HT-29 (cell line): ENCODE data around the gene CTCF. TPM values are rescaled to one million over a fixed set of nuclear protein-coding genes. Genes with fewer than 3 reads are reported as not detected.
A peak's percentile ranks its signal among the peaks of the same experiment; 100 is the strongest.

Experiments
- DNase-seq: peaks from one replicate; pipeline ENCODE4 v3.0.0-alpha.2; 2015; ENCODE audit warnings: low spot score
- total RNA-seq: library from RNA; depleted of rRNA; stranded (reverse); fragments of >200 nt; shearing (Covaris generic); gene quantifications from 2 replicates; pipeline ENCODE4 v1.2.3, GENCODE V29; 2014

The CTCF gene
- total RNA-seq, 1 experiment from 2014 or later, result 28.3 TPM

- no peak for DNase-seq
Measured at GRCh38 chr16:67548265-67549126, 13.8 kb upstream of the CTCF start.

GRCh38 chr16:67549240-67549639 is 13.1 kb upstream of the CTCF start:
- DNase-seq, result no peak

- DNase-seq, result no peak
Measured at GRCh38 chr16:67549936-67550335, 12.4 kb upstream of the CTCF start.

- no peak for DNase-seq
Measured at GRCh38 chr16:67551091-67551490, 11.2 kb upstream of the CTCF start.

GRCh38 chr16:67551972-67552371 is 10.4 kb upstream of the CTCF start:
- DNase-seq, result no peak

GRCh38 chr16:67552476-67552875 is 9.8 kb upstream of the CTCF start:
- no peak for DNase-seq

GRCh38 chr16:67555795-67556212 is 6.5 kb upstream of the CTCF start:
- DNase-seq, result peak; percentile 44

GRCh38 chr16:67558859-67559258 is 3.5 kb upstream of the CTCF start:
- no peak for DNase-seq

- DNase-seq, result no peak
Measured at GRCh38 chr16:67560827-67561342, 1.4 kb upstream of the CTCF start.

GRCh38 chr16:67561501-67561823 is 864 bp upstream of the CTCF start:
- DNase-seq, result no peak

- peak; percentile 97 for DNase-seq
Measured at GRCh38 chr16:67561824-67562525, 351 bp upstream of the CTCF start.

GRCh38 chr16:67562918-67563707 is 787 bp downstream of the CTCF start:
- peak; percentile 59 for DNase-seq

GRCh38 chr16:67563708-67564468 is 1.6 kb downstream of the CTCF start:
- DNase-seq, result peak; percentile 71

GRCh38 chr16:67565470-67566100 is 3.3 kb downstream of the CTCF start:
- DNase-seq, result no peak

GRCh38 chr16:67571464-67571863 is 9.1 kb downstream of the CTCF start:
- no peak for DNase-seq

- no peak for DNase-seq
Measured at GRCh38 chr16:67571981-67572431, 9.7 kb downstream of the CTCF start.

GRCh38 chr16:67579686-67580085 is 17.4 kb downstream of the CTCF start:
- no peak for DNase-seq

- DNase-seq, result no peak
Measured at GRCh38 chr16:67580202-67580601, 17.9 kb downstream of the CTCF start.

GRCh38 chr16:67593288-67593687 is 31.0 kb downstream of the CTCF start:
- DNase-seq, result no peak

GRCh38 chr16:67593701-67594100 is 31.4 kb downstream of the CTCF start:
- no peak for DNase-seq
